ENCODE results near the gene AFTPH. TPM values are rescaled to one million over a fixed set of nuclear protein-coding genes. Genes with fewer than 3 reads are reported as not detected.

The AFTPH gene
- total RNA-seq, 2 experiments from 2014 or later, result 31.1 to 38.9 TPM

- no peak overlapping the region for H3K27ac Mint-ChIP-seq
- DNase-seq, result no peak
- no peaks in the 10 kb centered on the region for H3K36me3 Mint-ChIP-seq (ENCODE audit: low read depth)
- no peak overlapping the region for H3K4me3 Mint-ChIP-seq
- ChIA-PET CTCF (interaction anchor here (0.7 to 1.2 kb wide), 4 partner anchors 9 to 155 kb away, joined by 3 to 6 read pairs (median 3); no protein-coding TSS in a partner anchor), POLR2A (no interaction called here)
- peaks cover 21% of the 10 kb centered on the region for H3K27me3 Mint-ChIP-seq
- peaks cover 25% of the 10 kb centered on the region for H3K4me1 Mint-ChIP-seq
- H3K9me3 Mint-ChIP-seq, result no peaks in the 10 kb centered on the region
These were observed 38.2 kb upstream of the AFTPH start for GRCh38 chr2:64485961-64486360.

GRCh38 chr2:64487256-64488049 lies 36.7 kb upstream of the AFTPH start:
- no peaks in the 10 kb centered on the region for H3K36me3 Mint-ChIP-seq (ENCODE audit: low read depth)
- POLR2A ChIA-PET, result interaction anchor here (0.7 kb wide), 1 partner anchor 28 kb away, joined by 3 read pairs; no protein-coding TSS in a partner anchor
- H3K4me1 Mint-ChIP-seq, result peaks cover 25% of the 10 kb centered on the region

GRCh38 chr2:64488050-64488974 lies 35.8 kb upstream of the AFTPH start:
- DNase-seq, result peak; percentile 83
- Mint-ChIP-seq H3K27me3 (peaks cover 30% of the 10 kb centered on the region), H3K4me1 (peaks cover 25% of the 10 kb centered on the region), H3K27ac (no peak overlapping the region), H3K4me3 (no peak overlapping the region), H3K9me3 (no peaks in the 10 kb centered on the region), H3K36me3 (ENCODE audit: low read depth) (no peaks in the 10 kb centered on the region)
- ChIA-PET CTCF (interaction anchor here (0.6 to 4.3 kb wide), 24 partner anchors 10 to 865 kb away, joined by 3 to 51 read pairs (median 4); no protein-coding TSS in a partner anchor), POLR2A (interaction anchor here (0.7 kb wide), 1 partner anchor 28 kb away, joined by 3 read pairs; no protein-coding TSS in a partner anchor)

More at GRCh38 chr2:64487256-64488049, 36.7 kb upstream of the AFTPH start:
- Mint-ChIP-seq H3K27ac (no peak overlapping the region), H3K4me3 (no peak overlapping the region), H3K27me3 (peaks cover 27% of the 10 kb centered on the region), H3K9me3 (no peaks in the 10 kb centered on the region)
- DNase-seq, result no peak
- CTCF ChIA-PET, result interaction anchor here (0.6 to 4.3 kb wide), 23 partner anchors 9 to 866 kb away, joined by 3 to 51 read pairs (median 4); no protein-coding TSS in a partner anchor

- Mint-ChIP-seq H3K27me3 (peaks cover 37% of the 10 kb centered on the region), H3K9me3 (no peaks in the 10 kb centered on the region), H3K27ac (no peak overlapping the region), H3K4me3 (no peak overlapping the region), H3K36me3 (ENCODE audit: low read depth) (no peaks in the 10 kb centered on the region), H3K4me1 (peaks cover 25% of the 10 kb centered on the region)
- ChIA-PET CTCF (interaction anchor here (1.9 to 4.3 kb wide), 6 partner anchors 9 to 440 kb away, joined by 5 to 51 read pairs (median 20); no protein-coding TSS in a partner anchor), POLR2A (no interaction called here)
- DNase-seq, result no peak
These were observed 34.9 kb upstream of the AFTPH start for GRCh38 chr2:64489081-64489751.

- DNase-seq, result no peak
- H3K4me1 Mint-ChIP-seq, result peaks cover 21% of the 10 kb centered on the region
- no peaks in the 10 kb centered on the region for H3K36me3 Mint-ChIP-seq (ENCODE audit: low read depth)
- CTCF ChIA-PET, result interaction anchor here (0.6 to 0.9 kb wide), 2 partner anchors 11 to 161 kb away, joined by 3 to 4 read pairs; no protein-coding TSS in a partner anchor
- POLR2A ChIA-PET, result no interaction called here
- no peak overlapping the region for H3K4me3 Mint-ChIP-seq
- H3K27me3 Mint-ChIP-seq, result peaks cover 26% of the 10 kb centered on the region
- H3K27ac Mint-ChIP-seq, result no peak overlapping the region
- no peaks in the 10 kb centered on the region for H3K9me3 Mint-ChIP-seq
These were observed 32.7 kb upstream of the AFTPH start for GRCh38 chr2:64491426-64491825.

GRCh38 chr2:64492272-64492671 lies 31.9 kb upstream of the AFTPH start:
- H3K9me3 Mint-ChIP-seq, result no peaks in the 10 kb centered on the region
- CTCF ChIA-PET, result no interaction called here
- POLR2A ChIA-PET, result no interaction called here
- H3K27ac Mint-ChIP-seq, result no peak overlapping the region
- no peaks in the 10 kb centered on the region for H3K36me3 Mint-ChIP-seq (ENCODE audit: low read depth)
- peaks cover 23% of the 10 kb centered on the region for H3K27me3 Mint-ChIP-seq
- H3K4me1 Mint-ChIP-seq, result peaks cover 21% of the 10 kb centered on the region
- no peak for DNase-seq
- no peak overlapping the region for H3K4me3 Mint-ChIP-seq

- Mint-ChIP-seq H3K9me3 (no peaks in the 10 kb centered on the region), H3K36me3 (ENCODE audit: low read depth) (no peaks in the 10 kb centered on the region), H3K27me3 (peaks cover 24% of the 10 kb centered on the region), H3K4me3 (no peak overlapping the region), H3K4me1 (peaks cover 21% of the 10 kb centered on the region), H3K27ac (no peak overlapping the region)
- CTCF ChIA-PET, result no interaction called here
- no peak for DNase-seq
- POLR2A ChIA-PET, result no interaction called here
These were observed 31.3 kb upstream of the AFTPH start for GRCh38 chr2:64492821-64493220.

GRCh38 chr2:64493788-64494187 lies 30.3 kb upstream of the AFTPH start:
- Mint-ChIP-seq H3K4me3 (no peak overlapping the region), H3K4me1 (peaks cover 13% of the 10 kb centered on the region), H3K27ac (no peak overlapping the region), H3K36me3 (ENCODE audit: low read depth) (no peaks in the 10 kb centered on the region), H3K9me3 (no peaks in the 10 kb centered on the region), H3K27me3 (peaks cover 30% of the 10 kb centered on the region)
- DNase-seq, result no peak
- ChIA-PET CTCF (no interaction called here), POLR2A (no interaction called here)

- POLR2A ChIA-PET, result no interaction called here
- peaks cover 20% of the 10 kb centered on the region for H3K27me3 Mint-ChIP-seq
- H3K27ac Mint-ChIP-seq, result no peak overlapping the region
- CTCF ChIA-PET, result interaction anchor here (1.1 to 5.1 kb wide), 3 partner anchors 10 to 169 kb away, joined by 3 to 26 read pairs (median 9); no protein-coding TSS in a partner anchor
- no peak for DNase-seq
- H3K9me3 Mint-ChIP-seq, result no peaks in the 10 kb centered on the region
- H3K4me3 Mint-ChIP-seq, result no peak overlapping the region
- no peaks in the 10 kb centered on the region for H3K36me3 Mint-ChIP-seq (ENCODE audit: low read depth)
- H3K4me1 Mint-ChIP-seq, result peaks cover 14% of the 10 kb centered on the region
These were observed 25.7 kb upstream of the AFTPH start for GRCh38 chr2:64498438-64498837.

- ChIA-PET CTCF (interaction anchor here (1.4 to 5.1 kb wide), 2 partner anchors 12 to 56 kb away, joined by 3 to 26 read pairs; no protein-coding TSS in a partner anchor), POLR2A (no interaction called here)
- H3K4me1 Mint-ChIP-seq, result peaks cover 14% of the 10 kb centered on the region
- H3K9me3 Mint-ChIP-seq, result no peaks in the 10 kb centered on the region
- H3K4me3 Mint-ChIP-seq, result no peak overlapping the region
- no peaks in the 10 kb centered on the region for H3K36me3 Mint-ChIP-seq (ENCODE audit: low read depth)
- H3K27me3 Mint-ChIP-seq, result peaks cover 15% of the 10 kb centered on the region
- no peak for DNase-seq
- H3K27ac Mint-ChIP-seq, result no peak overlapping the region
These were observed 23.6 kb upstream of the AFTPH start for GRCh38 chr2:64500549-64500948.

- no peak overlapping the region for H3K4me3 Mint-ChIP-seq
- peaks cover 13% of the 10 kb centered on the region for H3K27me3 Mint-ChIP-seq
- ChIA-PET POLR2A (no interaction called here), CTCF (interaction anchor here (0.7 to 4.0 kb wide), 3 partner anchors 14 to 21 kb away, joined by 3 to 15 read pairs (median 11); partner anchors contain the start of gene AFTPH)
- H3K27ac Mint-ChIP-seq, result no peak overlapping the region
- no peaks in the 10 kb centered on the region for H3K36me3 Mint-ChIP-seq (ENCODE audit: low read depth)
- peaks cover 14% of the 10 kb centered on the region for H3K4me1 Mint-ChIP-seq
- H3K9me3 Mint-ChIP-seq, result no peaks in the 10 kb centered on the region
- no peak for DNase-seq
These were observed 22.2 kb upstream of the AFTPH start for GRCh38 chr2:64501946-64502345.

GRCh38 chr2:64502860-64503259 lies 21.3 kb upstream of the AFTPH start:
- H3K4me1 Mint-ChIP-seq, result peaks cover 14% of the 10 kb centered on the region
- CTCF ChIA-PET, result interaction anchor here (2.5 to 4.0 kb wide), 2 partner anchors 15 to 20 kb away, joined by 11 to 15 read pairs; partner anchors contain the start of gene AFTPH
- POLR2A ChIA-PET, result interaction anchor here (0.6 kb wide), 1 partner anchor 604 kb away, joined by 3 read pairs; no protein-coding TSS in a partner anchor
- H3K4me3 Mint-ChIP-seq, result no peak overlapping the region
- no peak overlapping the region for H3K27ac Mint-ChIP-seq
- no peaks in the 10 kb centered on the region for H3K9me3 Mint-ChIP-seq
- H3K36me3 Mint-ChIP-seq (ENCODE audit: low read depth), result no peaks in the 10 kb centered on the region
- DNase-seq, result no peak
- H3K27me3 Mint-ChIP-seq, result peaks cover 8% of the 10 kb centered on the region
